ENCODE data around the gene AKR1E2.

- TF ChIP-seq, protein P1, sequence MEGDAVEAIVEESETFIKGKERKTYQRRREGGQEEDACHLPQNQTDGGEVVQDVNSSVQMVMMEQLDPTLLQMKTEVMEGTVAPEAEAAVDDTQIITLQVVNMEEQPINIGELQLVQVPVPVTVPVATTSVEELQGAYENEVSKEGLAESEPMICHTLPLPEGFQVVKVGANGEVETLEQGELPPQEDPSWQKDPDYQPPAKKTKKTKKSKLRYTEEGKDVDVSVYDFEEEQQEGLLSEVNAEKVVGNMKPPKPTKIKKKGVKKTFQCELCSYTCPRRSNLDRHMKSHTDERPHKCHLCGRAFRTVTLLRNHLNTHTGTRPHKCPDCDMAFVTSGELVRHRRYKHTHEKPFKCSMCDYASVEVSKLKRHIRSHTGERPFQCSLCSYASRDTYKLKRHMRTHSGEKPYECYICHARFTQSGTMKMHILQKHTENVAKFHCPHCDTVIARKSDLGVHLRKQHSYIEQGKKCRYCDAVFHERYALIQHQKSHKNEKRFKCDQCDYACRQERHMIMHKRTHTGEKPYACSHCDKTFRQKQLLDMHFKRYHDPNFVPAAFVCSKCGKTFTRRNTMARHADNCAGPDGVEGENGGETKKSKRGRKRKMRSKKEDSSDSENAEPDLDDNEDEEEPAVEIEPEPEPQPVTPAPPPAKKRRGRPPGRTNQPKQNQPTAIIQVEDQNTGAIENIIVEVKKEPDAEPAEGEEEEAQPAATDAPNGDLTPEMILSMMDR (IDR thresholded peaks at IDR 0.05; ENCODE audit: control extremely low read depth in 1 of 3, insufficient read depth in 1 of 3, low read depth in 1 of 3, low read length in 3 of 3): no peak
- TF ChIP-seq POLR2AphosphoS5 (IDR thresholded peaks at IDR 0.05; ENCODE audit: low read depth, low read length) (no peak), EZH2 (IDR thresholded peaks at IDR 0.05; ENCODE audit: low read depth, low read length, severe bottlenecking) (no peak)
Measured at GRCh38 chr10:4894335-4894734, 68.3 kb downstream of the AKR1E2 start.
